ENCODE measurements around the gene ARID5B.

ARID5B gene

DNA sequence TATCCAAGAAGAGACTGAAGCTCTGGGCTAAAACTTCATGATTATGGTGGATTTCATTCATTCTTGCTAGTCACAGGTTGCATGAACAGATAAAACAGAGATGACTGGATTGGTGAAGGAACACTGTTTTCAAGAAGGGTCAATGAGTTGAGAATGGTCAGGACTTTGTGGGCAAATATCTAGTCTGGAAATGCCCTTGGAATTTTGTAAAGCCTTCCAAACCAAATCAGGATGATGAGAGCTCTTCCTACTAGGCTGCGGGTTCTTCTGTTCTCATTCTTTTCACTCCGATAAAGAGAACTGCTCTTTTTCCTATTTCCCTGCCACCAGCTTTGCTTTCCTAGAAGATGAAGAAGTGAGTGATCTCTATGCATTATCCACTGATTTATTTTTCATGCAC lies 171.4 kb downstream of the ARID5B start:
- TF ChIP-seq CTCF (IDR thresholded peaks at IDR 0.05) = no peak
- intact Hi-C loops (cut with DNase I; ENCODE audit: low total_unique reads) = no loop called here
- no peaks in the 10 kb centered on the region for H3K9me3 ChIP-seq
- H3K36me3 ChIP-seq = peaks cover 25 to 70% (median 48%) of the 10 kb centered on the region in 3 donors
- DNase-seq = no peak
- H3K4me3 ChIP-seq = no peak overlapping the region
- peaks cover 4 to 98% (median 69%) of the 10 kb centered on the region in 4 donors for H3K4me1 ChIP-seq
- H3K27ac ChIP-seq = peak overlapping the region in 1 of 2 donors; percentile 81
- H3K27me3 ChIP-seq = no peaks in the 10 kb centered on the region

- TF ChIP-seq CTCF (IDR thresholded peaks at IDR 0.05) = no peak
- peaks cover 4 to 98% (median 68%) of the 10 kb centered on the region in 4 donors for H3K4me1 ChIP-seq
- H3K36me3 ChIP-seq = peaks cover 25 to 72% (median 51%) of the 10 kb centered on the region in 3 donors
- H3K4me3 ChIP-seq = no peak overlapping the region
- peak overlapping the region; percentile 17 to 81 for H3K27ac ChIP-seq
- intact Hi-C loops (cut with DNase I; ENCODE audit: low total_unique reads) = no loop called here
- DNase-seq = no peak
- H3K9me3 ChIP-seq = no peaks in the 10 kb centered on the region
- no peaks in the 10 kb centered on the region for H3K27me3 ChIP-seq
These were observed 171.9 kb downstream of the ARID5B start for GRCh38 chr10:62073429-62073828.

DNA sequence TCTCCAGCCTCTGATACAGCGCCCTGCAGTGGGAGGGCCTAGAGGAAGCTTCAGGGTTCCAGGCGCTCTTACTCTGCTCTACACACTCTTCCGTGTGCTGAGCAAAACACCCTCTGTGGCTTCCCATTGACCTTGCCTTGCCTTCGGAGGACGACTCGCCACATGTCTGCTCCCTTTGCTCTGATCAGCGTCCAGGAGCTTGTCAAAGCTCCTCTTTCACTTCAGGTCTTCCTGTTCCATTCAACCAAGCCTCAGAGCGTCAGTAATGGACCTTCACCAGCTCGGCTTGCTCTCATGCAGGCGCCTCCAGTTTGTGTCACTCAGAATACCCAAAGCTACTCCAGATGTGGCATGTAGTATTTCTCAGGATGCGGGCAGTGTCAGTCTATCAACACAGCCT lies 173.9 kb downstream of the ARID5B start:
- Histone ChIP-seq H3K36me3 (peaks cover 18 to 72% (median 61%) of the 10 kb centered on the region in 3 donors), H3K9me3 (no peaks in the 10 kb centered on the region), H3K4me3 (no peak overlapping the region), H3K27ac (peak overlapping the region; percentile 64 to 81), H3K4me1 (peaks cover 4 to 97% (median 65%) of the 10 kb centered on the region in 4 donors), H3K27me3 (no peaks in the 10 kb centered on the region)
- no peak for DNase-seq
- intact Hi-C loops (cut with DNase I; ENCODE audit: low total_unique reads) = no loop called here
- no peak for TF ChIP-seq CTCF (IDR thresholded peaks at IDR 0.05)

DNA sequence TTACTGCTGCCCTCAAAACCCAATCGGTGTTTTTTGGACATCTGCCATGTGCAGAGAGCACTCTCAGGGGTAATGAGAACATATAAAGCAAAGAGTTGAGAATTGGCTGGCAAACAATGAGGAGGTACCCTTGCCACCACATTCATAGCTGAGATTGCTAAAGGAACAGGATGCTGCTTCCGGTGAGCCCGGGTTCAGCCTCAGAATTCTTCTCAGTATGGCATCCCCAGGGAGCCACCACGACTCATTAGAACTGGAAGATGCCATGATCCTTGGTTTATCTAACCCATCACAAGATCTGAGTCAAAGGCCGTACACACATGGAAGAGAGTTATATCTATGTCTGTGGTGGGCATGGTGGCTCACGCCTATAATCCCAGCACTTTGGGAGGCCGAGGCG lies 174.4 kb downstream of the ARID5B start:
- Histone ChIP-seq H3K4me3 (no peak overlapping the region), H3K9me3 (no peaks in the 10 kb centered on the region), H3K27me3 (no peaks in the 10 kb centered on the region), H3K27ac (peak overlapping the region; percentile 64 to 81), H3K36me3 (peaks cover 14 to 67% (median 56%) of the 10 kb centered on the region in 3 donors), H3K4me1 (peaks cover 4 to 97% (median 68%) of the 10 kb centered on the region in 4 donors)
- no peak for DNase-seq
- TF ChIP-seq CTCF (IDR thresholded peaks at IDR 0.05) = no peak
- intact Hi-C loops (cut with DNase I; ENCODE audit: low total_unique reads) = no loop called here

- H3K4me3 ChIP-seq = no peak overlapping the region
- peaks cover 4 to 99% (median 73%) of the 10 kb centered on the region in 4 donors for H3K4me1 ChIP-seq
- TF ChIP-seq CTCF (IDR thresholded peaks at IDR 0.05) = no peak
- DNase-seq = no peak
- H3K9me3 ChIP-seq = no peaks in the 10 kb centered on the region
- H3K27ac ChIP-seq = peak overlapping the region; percentile 64 to 81
- intact Hi-C loops (cut with DNase I; ENCODE audit: low total_unique reads) = no loop called here
- H3K36me3 ChIP-seq = peaks cover 11 to 58% (median 47%) of the 10 kb centered on the region in 3 donors
- no peaks in the 10 kb centered on the region for H3K27me3 ChIP-seq
These were observed 175.4 kb downstream of the ARID5B start for GRCh38 chr10:62076891-62077290.

Measured in tibial artery (tissue), 4 donors.